Measurements from ENCODE around the gene HAAO.

HAAO gene

DNA sequence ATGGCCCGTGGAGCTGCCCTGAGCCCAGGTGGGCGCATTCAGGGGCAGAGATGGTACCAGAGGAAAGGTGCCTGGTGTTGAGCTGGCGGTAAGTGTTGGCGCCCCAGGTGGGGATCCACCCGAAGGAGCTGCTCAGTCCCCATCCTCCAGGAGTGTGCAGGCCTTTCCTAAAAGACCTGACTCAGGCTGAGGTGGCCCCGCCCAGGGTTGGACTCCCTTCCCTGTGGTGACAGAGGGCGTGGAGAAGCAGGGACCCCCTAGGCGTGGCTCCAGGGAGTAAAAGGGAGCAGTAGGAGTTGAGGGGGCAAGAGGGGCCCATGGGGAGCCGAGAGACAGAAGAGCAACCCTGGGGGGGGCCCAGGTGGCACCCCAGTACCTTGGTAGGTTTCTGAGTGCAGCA, 30.8 kb downstream of the HAAO start:
- Histone ChIP-seq H3K4me3 (ENCODE audit: low read length) (no peak overlapping the region), H3K4me1 (ENCODE audit: control insufficient read depth, insufficient read depth, low read length) (peaks cover 3% of the 10 kb centered on the region), H3K36me3 (ENCODE audit: control insufficient read depth, insufficient read depth, low read length) (no peaks in the 10 kb centered on the region), H3K27me3 (ENCODE audit: control insufficient read depth, insufficient read depth, low read length) (no peaks in the 10 kb centered on the region), H3K9me3 (ENCODE audit: control insufficient read depth, low read length) (no peaks in the 10 kb centered on the region), H3K9ac (ENCODE audit: low read length) (no peak overlapping the region)

GRCh38 chr2:42758751-42759150, 33.6 kb downstream of the HAAO start:
- Histone ChIP-seq H3K27me3 (ENCODE audit: control insufficient read depth, insufficient read depth, low read length) (no peaks in the 10 kb centered on the region), H3K9me3 (ENCODE audit: control insufficient read depth, low read length) (no peaks in the 10 kb centered on the region), H3K36me3 (ENCODE audit: control insufficient read depth, insufficient read depth, low read length) (no peaks in the 10 kb centered on the region)

GRCh38 chr2:42757981-42758740, 34.2 kb downstream of the HAAO start:
- Histone ChIP-seq H3K9me3 (ENCODE audit: control insufficient read depth, low read length) (no peaks in the 10 kb centered on the region), H3K27me3 (ENCODE audit: control insufficient read depth, insufficient read depth, low read length) (no peaks in the 10 kb centered on the region), H3K4me1 (ENCODE audit: control insufficient read depth, insufficient read depth, low read length) (peaks cover 3% of the 10 kb centered on the region), H3K9ac (ENCODE audit: low read length) (no peak overlapping the region), H3K36me3 (ENCODE audit: control insufficient read depth, insufficient read depth, low read length) (no peaks in the 10 kb centered on the region), H3K4me3 (ENCODE audit: low read length) (no peak overlapping the region)

More at GRCh38 chr2:42758751-42759150, 33.6 kb downstream of the HAAO start:
- Histone ChIP-seq H3K4me1 (ENCODE audit: control insufficient read depth, insufficient read depth, low read length) (peaks cover 3% of the 10 kb centered on the region), H3K9ac (ENCODE audit: low read length) (no peak overlapping the region), H3K4me3 (ENCODE audit: low read length) (no peak overlapping the region)

DNA sequence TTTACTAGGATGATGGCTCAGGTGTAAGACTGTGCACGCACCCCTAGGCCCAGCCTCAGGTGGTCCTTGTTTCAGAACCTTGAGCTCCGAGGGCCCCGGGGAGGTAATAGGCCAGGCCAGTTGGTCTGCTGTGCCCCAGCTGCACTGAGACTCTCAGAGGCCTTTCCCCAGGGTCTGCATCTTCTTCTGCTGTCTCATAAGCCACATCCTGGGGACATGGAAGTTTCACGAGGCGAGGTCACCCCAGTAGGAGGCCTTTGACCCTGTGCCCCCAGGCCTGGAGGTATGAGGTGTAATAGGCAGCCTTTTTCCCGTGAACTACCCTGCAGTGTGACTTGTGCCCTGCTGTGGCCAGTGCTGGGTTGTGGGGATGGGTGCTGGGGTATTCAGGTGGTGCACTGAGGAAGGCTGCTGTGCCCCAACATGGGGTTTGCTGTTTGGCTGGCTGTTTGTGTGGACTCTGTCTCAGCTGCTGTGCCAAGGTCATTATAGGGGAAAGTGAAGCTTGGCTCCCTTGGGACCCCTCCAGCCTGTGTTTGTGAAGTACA, 35.3 kb downstream of the HAAO start:
- no peak overlapping the region for H3K9ac ChIP-seq (ENCODE audit: low read length)
- H3K9me3 ChIP-seq (ENCODE audit: control insufficient read depth, low read length): no peaks in the 10 kb centered on the region
- no peaks in the 10 kb centered on the region for H3K36me3 ChIP-seq (ENCODE audit: control insufficient read depth, insufficient read depth, low read length)
- no peak overlapping the region for H3K4me3 ChIP-seq (ENCODE audit: low read length)
- H3K4me1 ChIP-seq (ENCODE audit: control insufficient read depth, insufficient read depth, low read length): peaks cover 3% of the 10 kb centered on the region
- no peaks in the 10 kb centered on the region for H3K27me3 ChIP-seq (ENCODE audit: control insufficient read depth, insufficient read depth, low read length)

DNA sequence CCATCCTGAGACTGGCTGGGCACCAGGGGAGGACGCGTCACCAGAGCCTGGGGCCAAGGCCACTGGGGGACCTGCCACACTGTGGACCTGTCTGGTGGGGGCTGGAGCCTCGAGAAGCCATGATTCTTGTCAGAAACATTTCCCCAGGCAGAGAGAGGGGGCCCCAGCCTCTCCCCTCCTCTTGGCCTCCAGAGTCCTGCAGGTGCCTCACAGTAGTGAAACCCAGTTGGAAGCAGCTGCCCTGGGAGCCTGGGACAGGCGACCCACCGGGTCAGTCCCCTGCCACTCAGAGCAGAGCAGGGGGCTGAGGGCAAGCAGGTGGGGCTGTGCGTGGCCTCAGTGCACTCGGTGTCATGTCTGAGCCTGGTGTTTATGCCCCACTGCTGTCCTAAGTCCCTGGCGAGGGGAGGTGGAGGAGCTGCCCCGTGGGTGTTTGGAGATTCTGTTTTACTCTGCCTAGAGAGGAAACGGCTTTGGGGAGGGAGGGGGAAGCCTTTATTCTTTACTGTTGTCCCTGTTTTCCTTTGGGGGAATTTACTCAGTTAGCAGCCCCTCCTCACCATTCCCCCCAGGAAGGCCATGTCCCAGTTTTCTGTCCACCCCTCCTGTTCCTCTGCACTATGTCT, 36.1 kb downstream of the HAAO start:
- H3K9me3 ChIP-seq (ENCODE audit: control insufficient read depth, low read length): no peaks in the 10 kb centered on the region
- no peaks in the 10 kb centered on the region for H3K36me3 ChIP-seq (ENCODE audit: control insufficient read depth, insufficient read depth, low read length)
- H3K4me1 ChIP-seq (ENCODE audit: control insufficient read depth, insufficient read depth, low read length): peaks cover under 1% of the 10 kb centered on the region
- H3K27me3 ChIP-seq (ENCODE audit: control insufficient read depth, insufficient read depth, low read length): no peaks in the 10 kb centered on the region
- H3K4me3 ChIP-seq (ENCODE audit: low read length): no peak overlapping the region
- H3K9ac ChIP-seq (ENCODE audit: low read length): no peak overlapping the region

DNA sequence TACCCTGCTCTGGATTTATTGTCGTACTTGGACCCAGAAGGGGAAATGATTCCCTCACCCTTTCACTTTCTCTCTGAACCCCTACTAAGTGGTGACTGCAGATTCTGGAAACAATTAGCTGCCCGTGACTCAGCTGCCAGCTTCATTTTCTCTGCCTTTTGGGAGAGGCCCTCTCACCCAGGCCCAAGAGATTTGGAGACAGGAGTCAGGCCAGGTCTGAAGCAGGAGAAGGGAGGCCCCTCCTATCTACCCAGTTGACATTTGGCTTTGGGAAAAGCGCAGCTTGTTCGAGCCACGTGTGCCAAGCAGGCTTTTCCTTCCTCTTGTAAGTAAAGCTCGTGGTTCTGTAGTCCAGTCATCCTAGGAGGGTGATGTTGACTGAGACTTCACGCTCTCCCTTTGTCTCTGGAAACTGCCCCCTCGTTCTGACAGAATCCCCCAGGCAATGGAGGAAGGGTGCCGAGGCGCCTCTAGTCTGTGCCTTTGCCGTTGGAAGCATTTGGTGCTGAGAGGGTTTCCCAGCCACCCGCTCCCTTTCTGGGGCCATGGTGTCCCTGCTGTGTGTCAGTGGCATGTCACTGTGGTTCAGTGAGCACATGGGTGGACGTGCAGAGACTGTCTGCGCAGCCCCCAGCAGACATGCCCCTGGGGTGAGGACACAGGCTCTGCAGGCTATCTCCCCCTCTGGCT, 37.0 kb downstream of the HAAO start:
- H3K9ac ChIP-seq (ENCODE audit: low read length): no peak overlapping the region
- H3K4me3 ChIP-seq (ENCODE audit: low read length): no peak overlapping the region
- H3K36me3 ChIP-seq (ENCODE audit: control insufficient read depth, insufficient read depth, low read length): no peaks in the 10 kb centered on the region
- no peaks in the 10 kb centered on the region for H3K27me3 ChIP-seq (ENCODE audit: control insufficient read depth, insufficient read depth, low read length)
- H3K9me3 ChIP-seq (ENCODE audit: control insufficient read depth, low read length): no peaks in the 10 kb centered on the region
- no peaks in the 10 kb centered on the region for H3K4me1 ChIP-seq (ENCODE audit: control insufficient read depth, insufficient read depth, low read length)

DNA sequence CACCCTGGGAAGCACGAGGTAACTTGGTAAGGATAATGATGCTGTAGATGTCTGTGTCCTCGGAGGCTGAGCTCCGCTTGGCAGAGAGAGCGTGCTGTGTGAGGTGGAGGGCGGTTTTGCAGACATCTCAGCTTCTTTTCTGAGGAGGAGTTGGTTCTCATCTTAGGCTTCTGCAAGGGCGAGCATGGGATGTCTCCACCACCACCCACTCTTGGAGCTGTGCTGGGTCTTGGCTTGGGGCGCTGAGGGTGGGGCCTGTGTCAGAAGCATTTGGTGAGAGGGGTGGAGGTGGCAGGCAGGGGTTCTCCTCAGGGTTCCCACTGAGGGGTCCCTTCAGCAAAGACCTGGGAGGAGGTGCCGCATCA, 37.6 kb downstream of the HAAO start:
- H3K4me1 ChIP-seq (ENCODE audit: control insufficient read depth, insufficient read depth, low read length): no peaks in the 10 kb centered on the region
- H3K27me3 ChIP-seq (ENCODE audit: control insufficient read depth, insufficient read depth, low read length): no peaks in the 10 kb centered on the region
- H3K9me3 ChIP-seq (ENCODE audit: control insufficient read depth, low read length): no peaks in the 10 kb centered on the region
- H3K4me3 ChIP-seq (ENCODE audit: low read length): no peak overlapping the region
- no peak overlapping the region for H3K9ac ChIP-seq (ENCODE audit: low read length)
- no peaks in the 10 kb centered on the region for H3K36me3 ChIP-seq (ENCODE audit: control insufficient read depth, insufficient read depth, low read length)

DNA sequence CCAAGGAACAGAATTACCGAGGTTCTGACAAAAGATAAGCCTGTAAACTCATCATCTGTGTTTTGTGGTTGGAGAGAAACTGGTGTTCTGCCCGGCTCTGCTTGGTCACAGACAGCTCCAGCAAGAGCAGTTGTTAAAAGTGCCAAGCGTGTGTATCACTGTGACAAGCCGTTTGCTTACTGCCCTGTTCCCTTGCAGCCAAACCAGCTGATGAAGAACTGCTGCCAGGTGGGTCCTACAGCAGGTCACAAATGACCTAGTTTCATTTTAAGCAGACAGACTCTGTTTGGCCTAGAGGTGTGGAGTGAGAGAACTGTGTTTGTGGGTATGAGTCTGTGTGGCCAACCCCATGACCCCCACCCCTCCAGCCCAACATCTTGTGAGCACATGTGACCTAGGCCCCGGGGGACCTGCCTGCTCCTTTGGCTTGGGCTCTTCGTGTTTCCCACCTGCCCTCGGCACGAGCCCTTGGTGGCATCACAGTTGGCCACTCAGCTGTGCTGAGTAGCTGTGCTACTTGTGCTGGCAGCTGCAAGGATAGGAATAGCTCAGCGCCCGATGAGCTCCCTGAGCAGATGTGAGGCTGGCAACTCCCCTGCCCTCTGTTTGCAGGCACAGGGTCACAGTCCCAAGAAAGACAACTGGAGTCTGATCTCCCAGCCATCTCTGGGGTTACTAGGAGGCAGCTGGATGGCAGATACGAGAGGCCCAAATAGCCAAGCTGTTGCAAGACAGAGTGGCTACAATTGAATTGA, 38.2 kb downstream of the HAAO start:
- H3K9me3 ChIP-seq (ENCODE audit: control insufficient read depth, low read length): no peaks in the 10 kb centered on the region
- H3K27me3 ChIP-seq (ENCODE audit: control insufficient read depth, insufficient read depth, low read length): no peaks in the 10 kb centered on the region
- H3K9ac ChIP-seq (ENCODE audit: low read length): no peak overlapping the region
- H3K4me3 ChIP-seq (ENCODE audit: low read length): no peak overlapping the region
- H3K4me1 ChIP-seq (ENCODE audit: control insufficient read depth, insufficient read depth, low read length): no peaks in the 10 kb centered on the region
- no peaks in the 10 kb centered on the region for H3K36me3 ChIP-seq (ENCODE audit: control insufficient read depth, insufficient read depth, low read length)

DNA sequence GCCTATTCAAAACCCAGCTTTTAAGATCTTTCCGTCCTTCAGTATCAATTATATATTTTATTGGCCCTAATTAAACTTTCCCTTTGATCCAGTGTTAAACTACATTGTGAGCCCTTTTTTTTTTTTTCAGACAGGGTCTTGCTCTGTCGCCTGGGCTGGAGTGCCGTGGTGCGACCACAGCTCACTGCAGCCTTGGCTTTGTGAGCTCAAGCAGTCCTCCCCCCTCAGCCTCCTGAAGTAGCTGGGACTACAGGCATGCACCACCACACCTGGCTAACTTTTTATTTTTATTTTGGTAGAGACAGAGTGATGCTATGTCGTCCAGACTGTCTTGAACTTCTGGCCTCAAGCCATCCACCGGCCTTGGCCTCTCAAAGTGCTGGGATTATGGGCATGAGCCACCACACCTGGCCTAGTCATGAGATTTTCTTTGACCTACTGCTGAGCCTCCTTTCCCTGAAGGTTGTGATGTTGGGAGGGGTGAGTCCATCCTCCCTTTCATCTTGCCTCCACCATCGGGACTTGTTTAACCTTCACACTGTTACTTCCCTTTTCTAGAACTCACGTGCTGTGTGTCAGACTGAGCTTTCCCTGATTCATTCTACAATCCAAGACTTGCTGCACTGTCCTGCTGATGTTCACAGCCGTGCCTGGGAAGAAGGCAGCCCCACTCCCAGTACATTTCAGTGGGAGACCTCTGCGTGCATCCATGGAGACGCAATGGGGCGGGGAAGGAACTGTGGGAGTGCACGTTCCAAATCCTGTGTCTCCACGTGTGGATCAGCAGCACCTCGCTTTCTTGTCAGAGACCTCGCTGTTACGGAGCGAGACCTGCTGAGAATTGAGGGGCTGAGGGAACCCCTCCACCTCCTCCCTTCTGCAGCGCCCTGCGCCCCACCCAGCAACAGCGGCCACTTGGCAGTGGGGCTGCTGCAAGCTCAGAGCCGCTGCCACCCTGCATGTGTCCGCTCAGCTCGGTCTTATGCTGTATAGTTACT, 39.3 kb downstream of the HAAO start:
- no peak overlapping the region for H3K4me3 ChIP-seq (ENCODE audit: low read length)
- no peaks in the 10 kb centered on the region for H3K27me3 ChIP-seq (ENCODE audit: control insufficient read depth, insufficient read depth, low read length)
- H3K36me3 ChIP-seq (ENCODE audit: control insufficient read depth, insufficient read depth, low read length): no peaks in the 10 kb centered on the region
- H3K9me3 ChIP-seq (ENCODE audit: control insufficient read depth, low read length): no peaks in the 10 kb centered on the region
- H3K9ac ChIP-seq (ENCODE audit: low read length): no peak overlapping the region
- no peaks in the 10 kb centered on the region for H3K4me1 ChIP-seq (ENCODE audit: control insufficient read depth, insufficient read depth, low read length)

DNA sequence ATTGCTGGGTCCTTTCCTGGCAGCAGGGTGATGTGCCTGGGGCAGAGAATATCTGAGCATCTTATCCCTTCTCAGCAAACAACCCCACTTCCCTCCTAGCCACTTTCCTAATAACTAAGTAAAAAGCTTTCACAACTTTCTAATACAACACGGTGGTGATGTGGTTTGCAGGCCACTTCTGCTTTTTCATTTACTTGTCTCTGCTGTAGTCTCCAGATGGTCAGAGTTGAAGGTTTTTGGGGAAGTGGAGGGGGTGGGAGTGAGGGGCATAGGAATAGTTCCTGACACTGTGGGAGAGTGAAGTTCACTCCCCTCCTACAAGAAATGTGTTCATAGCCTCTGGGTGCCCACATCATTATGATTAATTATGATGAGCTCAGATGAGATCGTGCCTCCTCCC, 40.1 kb downstream of the HAAO start:
- Histone ChIP-seq H3K9ac (ENCODE audit: low read length) (no peak overlapping the region), H3K27me3 (ENCODE audit: control insufficient read depth, insufficient read depth, low read length) (no peaks in the 10 kb centered on the region), H3K4me3 (ENCODE audit: low read length) (no peak overlapping the region), H3K36me3 (ENCODE audit: control insufficient read depth, insufficient read depth, low read length) (no peaks in the 10 kb centered on the region), H3K4me1 (ENCODE audit: control insufficient read depth, insufficient read depth, low read length) (no peaks in the 10 kb centered on the region), H3K9me3 (ENCODE audit: control insufficient read depth, low read length) (no peaks in the 10 kb centered on the region)

GRCh38 chr2:42748840-42749239, 43.5 kb downstream of the HAAO start:
- Histone ChIP-seq H3K36me3 (ENCODE audit: control insufficient read depth, insufficient read depth, low read length) (no peaks in the 10 kb centered on the region), H3K4me1 (ENCODE audit: control insufficient read depth, insufficient read depth, low read length) (no peaks in the 10 kb centered on the region), H3K27me3 (ENCODE audit: control insufficient read depth, insufficient read depth, low read length) (no peaks in the 10 kb centered on the region), H3K9ac (ENCODE audit: low read length) (no peak overlapping the region), H3K9me3 (ENCODE audit: control insufficient read depth, low read length) (no peaks in the 10 kb centered on the region), H3K4me3 (ENCODE audit: low read length) (no peak overlapping the region)
